ENCODE results near the gene SPACA6.
"Not testable (repeated sequence)": the region's sequence is repeated elsewhere in the genome, so short reads cannot be mapped to it uniquely, and the experiment has no call there.

The SPACA6 gene

DNA sequence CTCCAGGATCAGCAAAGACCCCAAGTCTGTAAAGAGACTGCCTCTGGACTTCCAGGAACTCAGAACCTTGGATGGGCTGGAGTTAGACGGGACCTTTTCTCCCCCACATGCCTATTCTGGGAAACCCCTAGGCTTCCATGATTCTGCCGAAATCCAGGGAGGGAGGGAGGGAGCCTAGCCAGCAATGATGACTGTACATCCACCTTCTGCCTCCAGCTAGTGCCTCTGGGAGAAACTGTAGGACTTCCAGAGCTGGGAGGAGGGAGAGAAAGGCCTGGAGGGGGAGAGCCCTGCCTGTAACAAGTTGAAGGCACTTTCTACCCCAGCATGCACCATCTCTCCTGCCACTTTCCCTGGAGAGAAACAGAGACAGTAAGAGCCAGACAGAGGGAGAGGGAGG is 36.7 kb downstream of the SPACA6 start:
- Histone ChIP-seq H3K27me3 (peaks cover 32% of the 10 kb centered on the region), H3K4me1 (ENCODE audit: control insufficient read depth in 1 of 2, insufficient read depth in 1 of 2, low read depth in 1 of 2, low read length in 1 of 2) (peaks cover 26 to 30% of the 10 kb centered on the region in 2 experiments), H3K4me3 (ENCODE audit: low read depth in 1 of 2, low read length in 1 of 2) (no peak overlapping the region), H3K9me3 (no peaks in the 10 kb centered on the region), H3K27ac (no peak overlapping the region), H3K36me3 (no peaks in the 10 kb centered on the region)
- TF ChIP-seq, protein P1, sequence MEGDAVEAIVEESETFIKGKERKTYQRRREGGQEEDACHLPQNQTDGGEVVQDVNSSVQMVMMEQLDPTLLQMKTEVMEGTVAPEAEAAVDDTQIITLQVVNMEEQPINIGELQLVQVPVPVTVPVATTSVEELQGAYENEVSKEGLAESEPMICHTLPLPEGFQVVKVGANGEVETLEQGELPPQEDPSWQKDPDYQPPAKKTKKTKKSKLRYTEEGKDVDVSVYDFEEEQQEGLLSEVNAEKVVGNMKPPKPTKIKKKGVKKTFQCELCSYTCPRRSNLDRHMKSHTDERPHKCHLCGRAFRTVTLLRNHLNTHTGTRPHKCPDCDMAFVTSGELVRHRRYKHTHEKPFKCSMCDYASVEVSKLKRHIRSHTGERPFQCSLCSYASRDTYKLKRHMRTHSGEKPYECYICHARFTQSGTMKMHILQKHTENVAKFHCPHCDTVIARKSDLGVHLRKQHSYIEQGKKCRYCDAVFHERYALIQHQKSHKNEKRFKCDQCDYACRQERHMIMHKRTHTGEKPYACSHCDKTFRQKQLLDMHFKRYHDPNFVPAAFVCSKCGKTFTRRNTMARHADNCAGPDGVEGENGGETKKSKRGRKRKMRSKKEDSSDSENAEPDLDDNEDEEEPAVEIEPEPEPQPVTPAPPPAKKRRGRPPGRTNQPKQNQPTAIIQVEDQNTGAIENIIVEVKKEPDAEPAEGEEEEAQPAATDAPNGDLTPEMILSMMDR (IDR thresholded peaks at IDR 0.05) = no peak

DNA sequence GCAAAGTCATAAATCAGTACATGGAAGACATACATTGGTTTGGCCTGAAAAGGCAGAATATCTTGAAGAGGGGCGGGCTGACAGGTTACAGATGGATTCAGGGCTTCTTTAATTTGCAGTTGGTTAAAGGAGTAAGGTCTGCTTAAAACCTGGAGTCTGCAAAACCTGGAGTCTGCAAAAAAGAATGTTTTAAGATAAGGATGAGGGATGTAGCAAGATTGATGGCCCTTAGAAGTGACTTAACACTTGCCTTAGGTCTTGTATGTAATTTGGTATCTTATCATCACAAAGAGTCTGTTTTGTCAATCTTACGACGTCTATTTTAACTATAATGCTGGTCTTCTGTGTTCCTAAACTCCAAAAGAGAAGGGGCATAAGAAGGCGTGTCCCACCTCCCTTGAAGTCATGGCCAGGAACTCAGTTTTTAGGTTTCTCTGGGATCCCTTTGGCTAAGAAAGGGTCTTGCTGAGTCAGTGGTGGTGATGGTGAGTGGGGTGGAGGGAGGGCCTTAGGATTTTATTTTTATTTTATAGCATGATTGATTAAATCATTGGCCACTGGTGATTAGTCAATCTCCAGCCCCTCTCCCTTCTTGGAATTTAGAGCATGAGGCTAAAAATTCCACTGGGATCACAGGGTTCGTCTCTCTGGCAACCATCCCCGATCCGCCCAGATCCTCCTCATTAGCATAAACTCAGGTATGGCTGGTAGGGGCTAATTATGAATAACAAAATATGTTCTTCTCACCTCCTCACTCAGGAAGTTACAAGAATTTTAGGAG is 40.8 kb downstream of the SPACA6 start:
- Histone ChIP-seq H3K4me3 (ENCODE audit: low read depth in 1 of 2, low read length in 1 of 2) (no peak overlapping the region), H3K27me3 (no peaks in the 10 kb centered on the region), H3K9me3 (no peaks in the 10 kb centered on the region), H3K27ac (peak overlapping the region; percentile 95), H3K36me3 (no peaks in the 10 kb centered on the region), H3K4me1 (ENCODE audit: control insufficient read depth in 1 of 2, insufficient read depth in 1 of 2, low read depth in 1 of 2, low read length in 1 of 2) (peaks cover 66 to 72% of the 10 kb centered on the region in 2 experiments)
- TF ChIP-seq, protein P1 (IDR thresholded peaks at IDR 0.05) = no peak

DNA sequence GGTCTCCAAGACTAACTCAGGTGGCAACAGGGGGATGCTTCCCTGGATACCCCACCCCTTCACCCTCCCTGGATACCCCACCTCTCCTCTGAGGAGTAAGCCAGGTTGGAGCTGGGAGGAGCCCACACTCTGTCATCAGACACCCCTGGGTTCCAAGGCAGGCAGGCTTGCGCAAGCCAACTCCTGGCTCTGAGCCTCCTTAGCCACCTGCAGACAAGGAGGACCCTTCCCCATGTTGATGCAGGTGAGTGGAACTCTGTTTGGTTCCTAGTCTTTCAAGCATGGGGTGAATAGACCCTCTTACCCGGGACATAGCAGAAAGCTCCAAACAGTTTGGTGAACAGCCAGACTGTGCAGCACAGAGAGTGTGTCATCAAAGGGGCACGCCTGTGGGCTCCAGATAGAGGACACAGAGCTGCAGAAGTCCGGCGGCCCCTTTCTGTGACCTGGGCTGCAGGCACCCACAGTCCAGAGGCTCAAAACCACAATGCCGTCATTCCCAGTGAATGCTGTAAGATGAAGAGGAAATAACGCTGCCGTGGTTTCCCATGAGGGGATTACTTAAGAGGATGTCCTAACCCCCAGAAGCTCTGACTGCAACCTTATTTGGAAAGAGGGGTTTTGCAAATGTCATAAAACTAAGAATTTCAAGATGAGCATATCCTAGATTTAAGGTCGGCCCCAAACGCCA is 42.8 kb downstream of the SPACA6 start:
- Histone ChIP-seq H3K27me3 (no peaks in the 10 kb centered on the region), H3K27ac (peak overlapping the region; percentile 95), H3K9me3 (no peaks in the 10 kb centered on the region), H3K4me3 (ENCODE audit: low read depth in 1 of 2, low read length in 1 of 2) (peak overlapping the region; percentile 56 to 60), H3K36me3 (no peaks in the 10 kb centered on the region), H3K4me1 (ENCODE audit: control insufficient read depth in 1 of 2, insufficient read depth in 1 of 2, low read depth in 1 of 2, low read length in 1 of 2) (peaks cover 86 to 92% of the 10 kb centered on the region in 2 experiments)
- TF ChIP-seq, protein P1 (IDR thresholded peaks at IDR 0.05) = peak; percentile 59

DNA sequence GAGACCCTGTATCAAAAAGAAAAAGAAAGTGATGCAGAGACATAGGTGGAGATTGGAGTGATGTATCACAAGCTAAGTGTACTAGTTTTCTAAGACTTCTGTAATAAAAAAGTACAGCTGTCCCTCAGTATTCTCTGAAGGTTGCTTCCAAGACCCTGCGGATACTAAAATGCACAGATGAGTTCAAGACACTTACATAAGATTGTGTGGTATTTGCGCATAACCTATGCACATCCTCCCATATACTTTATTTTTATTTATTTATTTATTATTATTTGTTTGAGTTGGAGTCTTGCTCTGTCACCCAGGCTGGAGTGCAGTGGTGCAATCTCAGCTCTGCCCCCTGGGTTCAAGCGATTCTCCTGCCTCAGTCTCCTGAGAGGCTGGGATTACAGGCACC is 44.3 kb downstream of the SPACA6 start:
- Histone ChIP-seq H3K27me3 (no peaks in the 10 kb centered on the region), H3K4me3 (ENCODE audit: low read depth in 1 of 2, low read length in 1 of 2) (peak overlapping the region in 1 of 2 experiments; percentile 56), H3K9me3 (no peaks in the 10 kb centered on the region), H3K4me1 (ENCODE audit: control insufficient read depth in 1 of 2, insufficient read depth in 1 of 2, low read depth in 1 of 2, low read length in 1 of 2) (peaks cover 87 to 94% of the 10 kb centered on the region in 2 experiments), H3K36me3 (peaks cover 10% of the 10 kb centered on the region), H3K27ac (peak overlapping the region; percentile 95)
- TF ChIP-seq, protein P1 (IDR thresholded peaks at IDR 0.05) = no peak

DNA sequence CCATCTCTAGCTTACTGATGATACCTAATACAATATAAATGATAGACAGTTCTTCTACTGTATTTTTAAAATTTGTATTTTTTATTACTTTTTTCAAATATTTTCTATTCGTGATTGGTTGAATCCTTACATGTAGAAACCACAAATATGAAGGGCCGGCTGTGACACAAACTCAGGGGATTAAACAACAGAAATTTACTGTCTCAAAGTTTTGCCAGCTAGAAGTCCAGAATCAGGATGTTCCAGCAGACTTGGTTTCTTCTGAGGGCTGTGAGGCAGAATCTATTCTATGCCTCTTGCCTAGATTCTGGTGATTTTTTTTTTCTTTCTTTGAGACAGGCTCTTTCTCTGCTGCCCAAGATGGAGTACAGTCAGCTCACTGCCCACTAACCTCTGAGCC is 44.8 kb downstream of the SPACA6 start:
- Histone ChIP-seq H3K4me1 (ENCODE audit: control insufficient read depth in 1 of 2, insufficient read depth in 1 of 2, low read depth in 1 of 2, low read length in 1 of 2) (peaks cover 92 to 97% of the 10 kb centered on the region in 2 experiments), H3K27ac (peak overlapping the region; percentile 95), H3K27me3 (no peaks in the 10 kb centered on the region), H3K36me3 (peaks cover 15% of the 10 kb centered on the region), H3K4me3 (ENCODE audit: low read depth in 1 of 2, low read length in 1 of 2) (peak overlapping the region in 1 of 2 experiments; percentile 56), H3K9me3 (no peaks in the 10 kb centered on the region)
- TF ChIP-seq, protein P1 (IDR thresholded peaks at IDR 0.05) = no peak

DNA sequence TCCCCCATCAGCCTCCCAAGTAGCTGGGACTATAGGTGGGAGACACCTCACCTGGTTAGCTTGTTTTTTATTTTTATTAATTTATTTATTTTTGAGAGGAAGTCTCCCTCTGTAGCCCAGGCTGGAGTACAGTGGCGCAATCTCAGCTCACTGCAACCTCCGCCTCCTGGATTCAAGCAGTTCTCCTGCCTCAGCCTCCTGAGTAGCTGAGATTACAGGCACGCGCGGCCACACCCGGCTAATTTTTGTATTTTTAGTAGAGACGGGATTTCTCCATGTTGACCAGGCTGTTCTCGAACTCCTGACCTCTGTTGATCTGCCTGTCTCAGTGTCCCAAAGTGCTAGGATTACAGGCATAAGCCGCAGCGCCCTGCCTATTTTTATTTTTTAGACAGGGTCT is 45.4 kb downstream of the SPACA6 start:
- Histone ChIP-seq H3K27ac (peak overlapping the region; percentile 95), H3K36me3 (peaks cover 21% of the 10 kb centered on the region), H3K4me3 (ENCODE audit: low read depth in 1 of 2, low read length in 1 of 2) (peak overlapping the region in 1 of 2 experiments; percentile 56), H3K4me1 (ENCODE audit: control insufficient read depth in 1 of 2, insufficient read depth in 1 of 2, low read depth in 1 of 2, low read length in 1 of 2) (peaks cover 98 to 99% of the 10 kb centered on the region in 2 experiments)
- H3K27me3 ChIP-seq, H3K9me3 ChIP-seq: not testable (repeated sequence)

All from neutrophil (primary cell).